K562 (cell line): ENCODE results near the gene ZNF480.

ENCODE experiments used
- ELK1 ChIP-seq: sonication (generic); formaldehyde crosslinking; IDR thresholded peaks from 2 replicates; pipeline ENCODE4 v1.8.1; 2022; ENCODE audit warnings: missing genetic modification reagents
- ETS1 ChIP-seq: conservative IDR thresholded peaks from 2 replicates; pipeline ENCODE4 v1.6.1; 2011; ENCODE audit warnings: low read depth, mild to moderate bottlenecking, low read length; ENCODE audit not compliant: control insufficient read depth
- JUND ChIP-seq, 2 experiments: IDR thresholded peaks; 2 replicates in 1 of 2; 3 replicates in 1 of 2; pipeline ENCODE4 v1.6.1; 2011; ENCODE audit warnings: borderline replicate concordance in 2 of 2, low read depth in 2 of 2, low read length in 2 of 2, improper control_type of control experiment in 1 of 2, missing biosample characterization in 1 of 2, missing genetic modification characterization in 1 of 2, missing genetic modification reagents in 1 of 2
- KAT7 ChIP-seq: sonication (generic); formaldehyde crosslinking; IDR thresholded peaks from 2 replicates; pipeline ENCODE4 v1.8.0; 2022; ENCODE audit warnings: missing genetic modification reagents, mild to moderate bottlenecking, borderline replicate concordance
- YY1 ChIP-seq, 3 experiments: IDR thresholded peaks; 2 replicates each; pipeline ENCODE4 v1.6.1; 2011; ENCODE audit warnings: low read length in 2 of 3, mild to moderate bottlenecking in 2 of 3, moderate library complexity in 2 of 3, borderline replicate concordance in 1 of 3, control low read depth in 1 of 3, low read depth in 1 of 3; ENCODE audit not compliant: insufficient read depth in 3 of 3, insufficient replicate concordance in 2 of 3, control insufficient read depth in 1 of 3, insufficient read length in 1 of 3; ENCODE audit errors: extremely low read depth in 1 of 3

- TF ChIP-seq JUND (IDR thresholded peaks at IDR 0.05; ENCODE audit: borderline replicate concordance, low read depth, low read length) (no peak), JUND (tag; IDR thresholded peaks at IDR 0.05; ENCODE audit: borderline replicate concordance, low read depth, low read length) (no peak; the same call in 2 of the 3 replicates), YY1 (IDR thresholded peaks at IDR 0.05; ENCODE audit: borderline replicate concordance in 1 of 3, control insufficient read depth in 1 of 3, extremely low read depth in 1 of 3, insufficient read depth in 3 of 3, insufficient read length in 1 of 3, insufficient replicate concordance in 2 of 3, low read depth in 1 of 3, low read length in 2 of 3) (no peak), ETS1 (no peak), ELK1 (CRISPR knock-in tag) (no peak), KAT7 (CRISPR knock-in tag) (no peak)
These were observed 48.2 kb downstream of the ZNF480 start for GRCh38 chr19:52345162-52345561.
